HEK293 (cell line): ENCODE measurements around the gene RAB7A.

Experiments
- CTCF ChIA-PET: fragments of 350-600 bp; formaldehyde crosslinking; extraction: SDS; loops from one replicate; lab custom pipeline; 2021; ENCODE audit warnings: antibody characterized with exemption; lab: Yijun Ruan, JAX
- POLR2A ChIA-PET: fragments of 300-600 bp; formaldehyde crosslinking; extraction: SDS; loops from one replicate; lab custom pipeline; 2020; ENCODE audit warnings: antibody characterized with exemption, inconsistent platforms; lab: Yijun Ruan, JAX
- H3K27ac ChIP-seq: fragments of 200-500 bp; sonication (Bioruptor generic); 2 replicates; pipeline ENCODE4 v1.5.1; 2014; ENCODE audit warnings: low read depth, low read length, control low read depth, inconsistent platforms; ENCODE audit errors: extremely low read depth
- H3K36me3 ChIP-seq, 2 experiments: fragments of 200-500 bp in 1 of 2; sonication (Bioruptor generic) in 1 of 2; 1 replicate in 1 of 2; 2 replicates in 1 of 2; pipeline ENCODE4 v1.5.1; 2014 to 2017; ENCODE audit warnings: inconsistent platforms in 2 of 2, low read length in 2 of 2; ENCODE audit not compliant: control insufficient read depth in 2 of 2, insufficient read depth in 1 of 2
- H3K4me1 ChIP-seq: fragments of 200-500 bp; sonication (Bioruptor generic); 2 replicates; pipeline ENCODE4 v1.5.1; 2014; ENCODE audit warnings: mild to moderate bottlenecking, low read length, inconsistent platforms; ENCODE audit not compliant: control insufficient read depth, insufficient read depth
- H3K4me3 ChIP-seq: 2 replicates; pipeline ENCODE4 v1.5.1; 2011; ENCODE audit warnings: low read depth, mild to moderate bottlenecking, control low read depth, low read length, moderate library complexity
- H3K9me3 ChIP-seq: fragments of 200-500 bp; sonication (Bioruptor generic); 2 replicates; pipeline ENCODE4 v1.5.1; 2014; ENCODE audit warnings: low read depth, low read length, inconsistent platforms; ENCODE audit not compliant: control insufficient read depth, insufficient read depth
- CTCF ChIP-seq: fragments of 450-650 bp; formaldehyde crosslinking; IDR thresholded peaks from 2 replicates; pipeline ENCODE4 v1.5.1; 2016; ENCODE audit warnings: missing biosample characterization, missing genetic modification characterization
- GLI2 ChIP-seq: fragments of 450-650 bp; formaldehyde crosslinking; IDR thresholded peaks from 2 replicates; pipeline ENCODE4; 2017; ENCODE audit warnings: missing biosample characterization, missing genetic modification characterization, low read depth, borderline replicate concordance
- KLF16 ChIP-seq: fragments of 450-650 bp; formaldehyde crosslinking; IDR thresholded peaks from 2 replicates; pipeline ENCODE4 v1.5.1; 2017; ENCODE audit warnings: missing biosample characterization, missing genetic modification characterization
- MEIS1 ChIP-seq: sonication (generic); formaldehyde crosslinking; IDR thresholded peaks from 2 replicates; pipeline ENCODE4 v1.8.1; 2022; ENCODE audit warnings: missing genetic modification reagents, mild to moderate bottlenecking, borderline replicate concordance
- PRDM1 ChIP-seq: fragments of 450-650 bp; formaldehyde crosslinking; IDR thresholded peaks from 2 replicates; pipeline ENCODE4; 2016; ENCODE audit warnings: missing biosample characterization, missing genetic modification characterization
- RBAK ChIP-seq: fragments of 450-650 bp; formaldehyde crosslinking; IDR thresholded peaks from 2 replicates; pipeline ENCODE4 v1.5.1; 2016; ENCODE audit warnings: missing biosample characterization, missing genetic modification characterization
- SP2 ChIP-seq: fragments of 450-650 bp; formaldehyde crosslinking; IDR thresholded peaks from 2 replicates; pipeline ENCODE4 v1.5.1; 2016; ENCODE audit warnings: missing biosample characterization, missing genetic modification characterization
- TSHZ1 ChIP-seq: fragments of 450-650 bp; formaldehyde crosslinking; IDR thresholded peaks from 2 replicates; pipeline ENCODE4 v1.5.1; 2016; ENCODE audit warnings: missing biosample characterization, missing genetic modification characterization, borderline replicate concordance
- YY2 ChIP-seq: fragments of 450-650 bp; formaldehyde crosslinking; IDR thresholded peaks from 2 replicates; pipeline ENCODE4 v1.5.1; 2016; ENCODE audit warnings: missing biosample characterization, missing genetic modification characterization
- ZBTB1 ChIP-seq: fragments of 450-650 bp; formaldehyde crosslinking; IDR thresholded peaks from 2 replicates; pipeline ENCODE4 v1.5.1; 2016; ENCODE audit warnings: missing biosample characterization, missing genetic modification characterization
- ZBTB26 ChIP-seq: fragments of 450-650 bp; formaldehyde crosslinking; optimal IDR thresholded peaks from 2 replicates; pipeline ENCODE3; 2016; ENCODE audit warnings: missing biosample characterization, mild to moderate bottlenecking, missing genetic modification characterization
- ZFP41 ChIP-seq: fragments of 450-650 bp; formaldehyde crosslinking; IDR thresholded peaks from 2 replicates; pipeline ENCODE4 v1.5.1; 2016; ENCODE audit warnings: missing biosample characterization, missing genetic modification characterization, borderline replicate concordance
- ZNF138 ChIP-seq: fragments of 450-650 bp; formaldehyde crosslinking; IDR thresholded peaks from 2 replicates; pipeline ENCODE4 v1.5.1; 2016; ENCODE audit warnings: missing biosample characterization, missing genetic modification characterization, borderline replicate concordance
- ZNF248 ChIP-seq: fragments of 450-650 bp; formaldehyde crosslinking; IDR thresholded peaks from 2 replicates; pipeline ENCODE4 v1.5.1; 2017; ENCODE audit warnings: missing biosample characterization, missing genetic modification characterization
- ZNF510 ChIP-seq: fragments of 450-650 bp; formaldehyde crosslinking; IDR thresholded peaks from 2 replicates; pipeline ENCODE4 v1.5.1; 2018; ENCODE audit warnings: mild to moderate bottlenecking, missing genetic modification characterization, missing biosample characterization; ENCODE audit not compliant: insufficient replicate concordance
- ZNF571 ChIP-seq: fragments of 450-650 bp; formaldehyde crosslinking; IDR thresholded peaks from 2 replicates; pipeline ENCODE4 v1.5.0; 2017; ENCODE audit warnings: missing biosample characterization, missing genetic modification characterization
- ZNF701 ChIP-seq: fragments of 450-650 bp; formaldehyde crosslinking; IDR thresholded peaks from 2 replicates; pipeline ENCODE4 v1.5.1; 2016; ENCODE audit warnings: missing biosample characterization, missing genetic modification characterization
- ZNF791 ChIP-seq: fragments of 450-650 bp; formaldehyde crosslinking; IDR thresholded peaks from 2 replicates; pipeline ENCODE4 v1.5.1; 2016; ENCODE audit warnings: missing biosample characterization, missing genetic modification characterization

Gene RAB7A

GRCh38 chr3:128735884-128736283 lies 9.9 kb downstream of the RAB7A start:
- CTCF ChIA-PET = interaction anchor here (0.7 to 1.2 kb wide), 2 partner anchors 9 to 59 kb away, joined by 3 read pairs; no protein-coding TSS in a partner anchor
- POLR2A ChIA-PET = no interaction called here
- H3K9me3 ChIP-seq = no peaks in the 10 kb centered on the region

GRCh38 chr3:128736601-128737000 lies 10.6 kb downstream of the RAB7A start:
- ChIA-PET POLR2A (no interaction called here), CTCF (interaction anchor here (1.3 kb wide), 1 partner anchor 56 kb away, joined by 8 read pairs; no protein-coding TSS in a partner anchor)
- H3K4me1 ChIP-seq = no peaks in the 10 kb centered on the region
- H3K4me3 ChIP-seq = no peak overlapping the region
- H3K9me3 ChIP-seq = no peaks in the 10 kb centered on the region
- H3K36me3 ChIP-seq = peaks cover 0 to 22% of the 10 kb centered on the region in 2 experiments; a peak in 2 of 3 replicates
- TF ChIP-seq RBAK (tag by site-specific recombination) = no peak
- no peak for TF ChIP-seq TSHZ1 (tag by site-specific recombination)
- no peak overlapping the region for H3K27ac ChIP-seq

More at GRCh38 chr3:128735884-128736283, 9.9 kb downstream of the RAB7A start:
- TF ChIP-seq ZNF510 (tag by site-specific recombination) = no peak
- no peak for TF ChIP-seq SP2 (tag by site-specific recombination)
- TF ChIP-seq CTCF (tag by site-specific recombination) = no peak
- no peak for TF ChIP-seq ZBTB1 (tag by site-specific recombination)
- TF ChIP-seq PRDM1 = no peak
- no peak for TF ChIP-seq KLF16 (tag by site-specific recombination)
- no peak for TF ChIP-seq ZBTB26
- no peak for TF ChIP-seq ZFP41 (tag by site-specific recombination)
- Histone ChIP-seq H3K27ac (no peak overlapping the region), H3K4me3 (no peak overlapping the region), H3K4me1 (no peaks in the 10 kb centered on the region), H3K36me3 (peaks cover 0 to 15% of the 10 kb centered on the region in 2 experiments; a peak in 2 of 3 replicates)

GRCh38 chr3:128740621-128741020 lies 14.6 kb downstream of the RAB7A start:
- POLR2A ChIA-PET = no interaction called here
- Histone ChIP-seq H3K27ac (no peak overlapping the region), H3K4me3 (no peak overlapping the region), H3K4me1 (no peaks in the 10 kb centered on the region), H3K9me3 (no peaks in the 10 kb centered on the region), H3K36me3 (peaks cover 5 to 48% of the 10 kb centered on the region in 2 experiments; a peak in 2 of 3 replicates)
- TF ChIP-seq ZNF791 (tag by site-specific recombination) (no peak), YY2 (tag by site-specific recombination) (no peak), GLI2 (tag by site-specific recombination) (no peak), ZNF571 (no peak), ZNF248 (tag by site-specific recombination) (no peak), ZNF138 (tag by site-specific recombination) (no peak), MEIS1 (CRISPR knock-in tag) (no peak), ZNF701 (tag by site-specific recombination) (no peak)
- CTCF ChIA-PET = no interaction called here
